WERI-Rb-1 (cell line): ENCODE measurements around the gene SLC25A13.

Experiments used
- DNase-seq: peaks from one replicate; pipeline ENCODE4 v3.0.0-alpha.2; 2020
- H3K27ac ChIP-seq: fragments of 250-450 bp; sonication (Bioruptor Pico); 2 replicates; pipeline ENCODE4 v1.5.1; 2020; ENCODE audit warnings: mild to moderate bottlenecking, moderate library complexity
- H3K27me3 ChIP-seq: fragments of 250-450 bp; sonication (Bioruptor Pico); 2 replicates; pipeline ENCODE4 v1.5.1; 2021; ENCODE audit warnings: mild to moderate bottlenecking, low read depth, moderate library complexity; ENCODE audit not compliant: insufficient read depth, severe bottlenecking
- H3K36me3 ChIP-seq: fragments of 250-450 bp; sonication (Bioruptor Pico); 2 replicates; pipeline ENCODE4 v1.5.1; 2020; ENCODE audit warnings: mild to moderate bottlenecking, moderate library complexity
- H3K4me3 ChIP-seq: 2 replicates; pipeline ENCODE4 v1.5.1; 2011; ENCODE audit warnings: low read depth, mild to moderate bottlenecking, control low read depth, low read length
- H3K9me3 ChIP-seq: fragments of 250-450 bp; sonication (Bioruptor Pico); 2 replicates; pipeline ENCODE4 v1.5.1; 2021; ENCODE audit warnings: mild to moderate bottlenecking, moderate library complexity; ENCODE audit not compliant: severe bottlenecking
- CTCF ChIP-seq: IDR thresholded peaks from 2 replicates; pipeline ENCODE4 v1.5.1; 2011; ENCODE audit warnings: low read depth, mild to moderate bottlenecking, control low read depth, inconsistent platforms, low read length

SLC25A13 gene

GRCh38 chr7:96224685-96225084 lies 97.2 kb downstream of the SLC25A13 start:
- Histone ChIP-seq H3K27ac (no peak overlapping the region), H3K36me3 (peaks cover 7% of the 10 kb centered on the region), H3K27me3 (no peaks in the 10 kb centered on the region), H3K4me3 (no peak overlapping the region), H3K9me3 (no peaks in the 10 kb centered on the region)
- TF ChIP-seq CTCF, result peak; percentile 33; the same call in 1 of the 2 replicates
- peak; percentile 16 for DNase-seq

DNA sequence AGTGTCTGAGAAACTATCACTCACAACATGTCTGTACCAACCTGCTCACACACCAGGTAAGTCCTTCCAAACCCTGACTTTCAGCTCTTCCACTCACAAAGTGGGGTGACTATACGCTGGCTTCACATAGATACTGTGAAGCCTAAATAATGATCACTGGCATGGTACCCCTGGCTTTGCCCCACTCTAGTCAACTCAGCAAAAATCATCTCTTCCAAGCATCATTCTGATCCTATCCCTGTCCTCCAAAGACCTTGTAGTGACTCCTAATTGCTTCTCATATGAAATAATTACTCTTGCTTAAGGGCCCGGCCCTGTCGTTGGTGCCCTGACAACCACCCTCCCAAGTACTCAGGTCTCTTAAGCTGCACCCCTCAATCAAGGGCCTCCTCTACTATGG lies 97.8 kb downstream of the SLC25A13 start:
- Histone ChIP-seq H3K4me3 (no peak overlapping the region), H3K36me3 (peaks cover 3% of the 10 kb centered on the region; the same call in 1 of the 2 replicates), H3K9me3 (no peaks in the 10 kb centered on the region), H3K27me3 (no peaks in the 10 kb centered on the region), H3K27ac (no peak overlapping the region)
- no peak for DNase-seq
- no peak for TF ChIP-seq CTCF

- no peaks in the 10 kb centered on the region for H3K36me3 ChIP-seq
- no peak overlapping the region for H3K4me3 ChIP-seq
Measured at GRCh38 chr7:96221888-96222287, 100.0 kb downstream of the SLC25A13 start.

DNA sequence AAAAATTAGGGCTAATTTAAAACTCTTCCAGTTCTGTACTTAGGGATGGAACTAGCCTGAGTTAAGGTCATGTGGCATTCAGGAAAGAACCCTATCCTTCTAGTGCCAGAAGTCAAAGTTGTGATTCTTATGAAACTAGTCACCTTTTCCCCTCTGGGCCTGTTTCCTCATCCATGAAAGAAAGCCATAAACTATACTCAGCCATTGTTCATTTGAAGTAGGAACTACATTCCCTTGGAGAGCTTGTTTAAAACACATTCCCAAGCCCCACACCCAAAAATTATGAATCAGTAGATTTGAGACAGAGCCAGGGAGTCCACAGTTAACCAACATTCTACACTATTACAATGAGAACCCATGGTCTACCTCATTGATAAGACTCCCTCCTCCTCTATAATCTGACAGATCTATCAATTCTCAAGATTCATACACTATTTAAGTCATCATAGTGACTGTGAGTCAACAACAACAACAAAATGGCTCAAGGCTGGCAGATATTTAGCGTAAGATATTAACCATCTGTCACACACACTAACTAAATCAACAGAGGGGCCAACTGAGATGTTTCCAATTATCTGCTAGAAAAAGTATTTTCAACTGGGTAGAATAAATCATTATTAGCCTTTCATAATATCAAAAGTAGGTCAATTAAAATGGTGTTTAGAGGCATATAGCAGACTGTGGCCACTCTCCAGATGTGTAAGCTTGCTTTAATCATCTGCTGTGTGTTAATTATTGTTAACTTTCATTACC lies 102.3 kb downstream of the SLC25A13 start:
- Histone ChIP-seq H3K27me3 (no peaks in the 10 kb centered on the region), H3K9me3 (no peaks in the 10 kb centered on the region), H3K4me3 (no peak overlapping the region), H3K36me3 (no peaks in the 10 kb centered on the region), H3K27ac (no peak overlapping the region)
- no peak for TF ChIP-seq CTCF
- DNase-seq, result no peak

More at GRCh38 chr7:96221888-96222287, 100.0 kb downstream of the SLC25A13 start:
- H3K27me3 ChIP-seq, result no peaks in the 10 kb centered on the region
- no peak for DNase-seq
- no peak for TF ChIP-seq CTCF
- no peaks in the 10 kb centered on the region for H3K9me3 ChIP-seq
- H3K27ac ChIP-seq, result no peak overlapping the region

- Histone ChIP-seq H3K27ac (no peak overlapping the region), H3K36me3 (no peaks in the 10 kb centered on the region), H3K4me3 (no peak overlapping the region), H3K27me3 (no peaks in the 10 kb centered on the region), H3K9me3 (no peaks in the 10 kb centered on the region)
- no peak for DNase-seq
- no peak for TF ChIP-seq CTCF
Measured at GRCh38 chr7:96218664-96219243, 103.1 kb downstream of the SLC25A13 start.
